B cell (primary cell): ENCODE data around the gene CYP1A1.

ENCODE experiments used
- EZH2 ChIP-seq: IDR thresholded peaks from 2 replicates; pipeline ENCODE4 v1.6.1; 2012; ENCODE audit warnings: borderline replicate concordance, low read depth, mild to moderate bottlenecking, moderate library complexity, low read length; ENCODE audit not compliant: insufficient read depth, poor library complexity, severe bottlenecking
- TF ChIP-seq, protein P1 (sequence below): fragments of 200-600 bp; IDR thresholded peaks from one replicate; pipeline ENCODE4 v1.8.0; 2022; ENCODE audit warnings: antibody characterized with exemption, mild to moderate bottlenecking

DNA sequence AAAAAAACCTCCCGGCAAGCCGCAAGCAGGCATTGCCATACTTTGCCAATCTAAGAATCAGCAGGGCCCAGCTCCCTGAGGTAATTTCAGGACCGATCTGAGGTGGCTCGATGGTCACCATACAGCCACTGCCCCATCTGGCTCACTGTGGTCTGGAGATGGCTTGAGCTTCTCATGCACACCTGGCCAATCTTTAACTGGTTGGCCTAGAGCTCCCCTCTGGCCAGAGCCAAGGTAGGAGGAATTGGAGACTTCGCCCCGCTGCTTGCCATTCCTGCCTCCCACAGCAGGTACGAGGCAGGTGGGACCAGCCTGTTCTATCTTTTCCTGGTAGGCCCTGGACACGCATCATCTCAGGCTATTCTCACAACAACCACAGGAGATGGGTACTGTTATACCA lies 33.4 kb upstream of the CYP1A1 start:
- no peak for TF ChIP-seq EZH2
- TF ChIP-seq, protein P1, sequence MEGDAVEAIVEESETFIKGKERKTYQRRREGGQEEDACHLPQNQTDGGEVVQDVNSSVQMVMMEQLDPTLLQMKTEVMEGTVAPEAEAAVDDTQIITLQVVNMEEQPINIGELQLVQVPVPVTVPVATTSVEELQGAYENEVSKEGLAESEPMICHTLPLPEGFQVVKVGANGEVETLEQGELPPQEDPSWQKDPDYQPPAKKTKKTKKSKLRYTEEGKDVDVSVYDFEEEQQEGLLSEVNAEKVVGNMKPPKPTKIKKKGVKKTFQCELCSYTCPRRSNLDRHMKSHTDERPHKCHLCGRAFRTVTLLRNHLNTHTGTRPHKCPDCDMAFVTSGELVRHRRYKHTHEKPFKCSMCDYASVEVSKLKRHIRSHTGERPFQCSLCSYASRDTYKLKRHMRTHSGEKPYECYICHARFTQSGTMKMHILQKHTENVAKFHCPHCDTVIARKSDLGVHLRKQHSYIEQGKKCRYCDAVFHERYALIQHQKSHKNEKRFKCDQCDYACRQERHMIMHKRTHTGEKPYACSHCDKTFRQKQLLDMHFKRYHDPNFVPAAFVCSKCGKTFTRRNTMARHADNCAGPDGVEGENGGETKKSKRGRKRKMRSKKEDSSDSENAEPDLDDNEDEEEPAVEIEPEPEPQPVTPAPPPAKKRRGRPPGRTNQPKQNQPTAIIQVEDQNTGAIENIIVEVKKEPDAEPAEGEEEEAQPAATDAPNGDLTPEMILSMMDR, result no peak
